NB4 (cell line): ENCODE data around the gene SLC16A14.
A peak's percentile ranks its signal among the peaks of the same experiment; 100 is the strongest.

Source experiments
- DNase-seq: peaks from one replicate; pipeline ENCODE4 v3.0.0; 2010; ENCODE audit warnings: low read depth
- H3K4me3 ChIP-seq: one replicate; pipeline ENCODE4 v1.5.1; 2011; ENCODE audit warnings: mild to moderate bottlenecking, low read depth, low read length, moderate library complexity
- CTCF ChIP-seq: IDR thresholded peaks from one replicate; pipeline ENCODE4 v1.5.1; 2012; ENCODE audit warnings: low read depth, low read length
- MAX ChIP-seq: IDR thresholded peaks from 2 replicates; pipeline ENCODE4 v1.6.1; 2011; ENCODE audit warnings: low read depth, low read length
- MYC ChIP-seq: IDR thresholded peaks from 2 replicates; pipeline ENCODE4 v1.6.1; 2011; ENCODE audit warnings: low read depth, low read length
- POLR2A ChIP-seq: IDR thresholded peaks from 2 replicates; pipeline ENCODE4 v1.6.1; 2011; ENCODE audit warnings: mild to moderate bottlenecking; ENCODE audit not compliant: insufficient read length; ENCODE audit errors: extremely low read depth

SLC16A14 gene

GRCh38 chr2:230060672-230061293 is 7.9 kb downstream of the SLC16A14 start:
- peak; percentile 11 for DNase-seq
- TF ChIP-seq CTCF = no peak
- no peak for TF ChIP-seq MYC
- TF ChIP-seq MAX = no peak
- no peak for TF ChIP-seq POLR2A
- H3K4me3 ChIP-seq = no peak overlapping the region

- no peak for DNase-seq
- TF ChIP-seq POLR2A = no peak
- TF ChIP-seq CTCF = no peak
- no peak for TF ChIP-seq MYC
- no peak for TF ChIP-seq MAX
- no peak overlapping the region for H3K4me3 ChIP-seq
Observed at GRCh38 chr2:230053753-230054478, 14.8 kb downstream of the SLC16A14 start.

GRCh38 chr2:230052299-230052698 is 16.4 kb downstream of the SLC16A14 start:
- TF ChIP-seq MYC (no peak), POLR2A (no peak), MAX (no peak), CTCF (no peak)
- DNase-seq = no peak
- no peak overlapping the region for H3K4me3 ChIP-seq

- no peak for TF ChIP-seq POLR2A
- TF ChIP-seq MAX = no peak
- no peak for TF ChIP-seq MYC
- TF ChIP-seq CTCF = no peak
- H3K4me3 ChIP-seq = no peak overlapping the region
- DNase-seq = no peak
Observed at GRCh38 chr2:230050136-230050535, 18.6 kb downstream of the SLC16A14 start.

- TF ChIP-seq MYC (no peak), MAX (no peak), POLR2A (no peak), CTCF (no peak)
- H3K4me3 ChIP-seq = no peak overlapping the region
- DNase-seq = no peak
Observed at GRCh38 chr2:230048010-230048671, 20.6 kb downstream of the SLC16A14 start.
